Measurements from ENCODE around the gene LMAN1L. TPM values are rescaled to one million over a fixed set of nuclear protein-coding genes. Genes with fewer than 3 reads are reported as not detected.

Gene LMAN1L
- total RNA-seq, 1 donor from 2014 or later: not detected

DNA sequence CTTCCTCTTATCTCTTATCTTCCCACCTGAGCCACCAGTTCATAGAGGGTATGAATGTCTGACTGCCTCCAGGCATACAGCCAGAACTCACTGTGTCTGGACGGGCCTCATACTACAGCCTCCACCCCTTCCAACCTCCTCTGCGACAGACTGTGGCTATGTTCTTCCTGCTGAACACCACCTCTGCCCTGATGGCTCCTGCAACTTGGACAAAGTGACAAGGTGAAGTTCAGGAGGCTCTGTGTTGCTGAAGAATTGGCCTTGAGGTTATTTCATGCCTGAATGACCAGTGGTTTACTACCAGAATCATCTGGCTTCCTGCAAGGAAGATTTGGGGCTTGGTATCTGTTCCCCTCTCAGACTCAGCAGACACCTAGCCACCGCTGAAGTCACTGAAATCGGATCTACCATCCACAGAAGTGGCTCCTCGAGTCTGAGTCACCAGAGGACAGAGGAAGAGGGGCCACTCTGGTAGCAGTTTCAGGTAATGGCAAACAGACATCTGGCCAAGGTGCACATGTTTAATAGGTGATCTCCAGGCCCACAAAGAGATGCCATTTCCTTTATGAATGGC, 44.5 kb downstream of the LMAN1L start:
- no peak for DNase-seq (ENCODE audit: low read depth in 2 of 2)

DNA sequence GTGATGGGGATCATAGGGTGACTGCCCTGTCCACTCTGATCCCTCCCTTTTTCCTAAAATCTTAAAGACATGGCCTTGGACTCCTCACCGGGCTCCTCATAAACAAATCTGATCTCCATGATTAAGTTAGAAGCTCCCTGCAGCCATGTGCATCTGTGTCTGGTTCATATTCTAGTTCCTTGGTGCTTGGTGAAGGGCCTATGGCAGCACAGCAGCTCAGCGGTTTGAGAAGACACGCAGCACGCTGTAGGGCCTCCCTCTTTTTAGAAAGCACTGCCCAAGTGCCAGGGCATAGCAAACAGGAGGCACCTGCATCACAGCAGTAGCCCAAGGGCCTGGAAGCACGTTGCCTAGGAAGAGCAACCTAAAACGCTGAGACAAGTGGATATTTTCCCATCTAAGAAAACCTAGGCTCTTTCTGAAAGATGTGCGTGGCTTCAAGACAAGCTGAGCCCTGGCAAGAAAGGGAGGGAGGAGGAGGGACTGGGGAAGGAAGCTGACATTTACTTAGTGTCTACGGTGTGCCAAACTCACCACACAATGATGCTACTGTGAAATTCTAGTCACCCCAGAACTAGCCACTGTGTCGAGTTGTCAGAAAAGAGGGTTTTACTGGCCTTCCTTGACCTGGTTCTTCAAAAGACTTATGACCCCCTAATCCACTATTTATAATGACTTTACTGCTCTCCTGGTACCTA, 45.2 kb downstream of the LMAN1L start:
- DNase-seq (ENCODE audit: low read depth in 2 of 2): no peak

DNA sequence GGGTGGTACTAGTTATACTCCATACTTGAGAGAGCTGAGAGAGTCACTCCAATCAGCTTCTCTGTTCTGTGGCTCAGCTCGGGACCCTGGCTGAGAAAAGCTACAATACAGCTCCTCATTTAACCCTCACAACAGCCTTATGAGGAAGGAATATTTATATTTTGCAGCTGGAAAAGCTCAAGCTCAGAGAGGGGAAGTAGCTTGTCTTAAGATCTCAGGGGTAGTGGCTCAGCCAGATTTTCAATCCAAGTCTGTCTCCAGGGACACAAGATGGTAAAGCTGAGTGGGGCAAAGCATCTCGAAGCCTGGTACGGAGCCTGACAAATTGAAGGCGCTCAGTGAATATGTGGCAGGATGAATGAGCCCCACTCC, 45.7 kb downstream of the LMAN1L start:
- no peak for DNase-seq (ENCODE audit: low read depth in 2 of 2)

DNA sequence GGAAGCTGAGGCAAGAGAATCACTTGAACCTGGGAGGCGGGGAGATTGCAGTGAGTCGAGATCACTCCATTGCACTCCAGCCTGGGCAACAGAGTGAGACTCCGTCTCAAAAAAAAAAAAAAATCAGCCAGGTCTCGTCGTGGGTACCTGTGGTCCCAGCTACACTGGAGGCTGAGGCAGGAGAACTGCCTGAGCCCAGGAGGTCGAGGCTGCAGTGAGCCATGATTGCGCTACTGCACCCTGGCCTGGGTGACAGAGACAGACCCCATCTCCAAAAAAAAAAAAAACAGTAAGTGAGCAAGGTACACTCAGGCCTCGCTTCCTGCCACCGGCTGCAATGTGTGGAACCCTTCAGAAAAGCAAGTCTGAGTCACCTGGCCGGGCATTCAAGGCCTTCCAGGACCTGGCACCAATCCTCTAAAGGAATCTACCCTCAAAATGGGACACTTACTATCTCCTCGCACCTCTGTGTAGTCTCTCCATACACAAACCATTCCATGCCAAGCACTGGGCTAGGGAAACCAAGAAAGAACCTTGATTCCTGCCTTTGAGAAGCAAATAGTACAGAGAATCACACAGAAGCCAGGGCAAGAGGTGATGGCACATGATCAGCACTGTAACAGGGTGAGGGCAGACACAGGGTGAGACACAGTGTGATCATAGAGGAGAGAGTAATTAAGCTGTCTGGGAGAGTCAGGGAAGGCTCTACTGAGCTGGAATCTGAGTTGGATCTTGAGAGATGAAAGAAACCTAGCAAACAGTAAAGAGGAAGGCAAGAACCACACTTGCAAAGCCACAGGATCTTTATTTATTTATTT, 50.8 kb downstream of the LMAN1L start:
- DNase-seq (ENCODE audit: low read depth in 2 of 2): peak in 1 of 2 donors; percentile 30

- DNase-seq (ENCODE audit: low read depth in 2 of 2): no peak
Observed at GRCh38 chr15:74864296-74864695, 51.7 kb downstream of the LMAN1L start.

DNA sequence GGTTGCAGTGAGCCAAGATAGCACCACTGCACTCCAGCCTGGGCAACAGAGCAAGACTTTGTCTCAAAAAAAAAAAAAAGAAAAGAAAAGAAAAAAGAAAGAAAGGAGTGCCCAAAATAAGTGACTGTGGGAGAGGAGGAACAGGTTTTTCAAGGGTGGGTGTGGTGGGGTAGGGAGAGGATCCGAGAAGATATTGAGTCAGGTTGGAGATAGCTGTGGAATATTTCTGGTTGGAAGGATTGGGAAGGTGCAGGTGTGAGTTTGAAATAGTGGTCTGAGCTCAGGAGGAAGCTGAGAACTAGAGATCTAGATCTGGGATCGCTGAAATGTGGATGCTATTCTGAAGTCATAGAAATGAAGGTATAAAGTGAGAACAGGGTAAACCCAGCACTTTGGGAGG, 52.7 kb downstream of the LMAN1L start:
- no peak for DNase-seq (ENCODE audit: low read depth in 2 of 2)

GRCh38 chr15:74866090-74866489, 53.5 kb downstream of the LMAN1L start:
- DNase-seq (ENCODE audit: low read depth in 2 of 2): peak in 1 of 2 donors; percentile 41

DNA sequence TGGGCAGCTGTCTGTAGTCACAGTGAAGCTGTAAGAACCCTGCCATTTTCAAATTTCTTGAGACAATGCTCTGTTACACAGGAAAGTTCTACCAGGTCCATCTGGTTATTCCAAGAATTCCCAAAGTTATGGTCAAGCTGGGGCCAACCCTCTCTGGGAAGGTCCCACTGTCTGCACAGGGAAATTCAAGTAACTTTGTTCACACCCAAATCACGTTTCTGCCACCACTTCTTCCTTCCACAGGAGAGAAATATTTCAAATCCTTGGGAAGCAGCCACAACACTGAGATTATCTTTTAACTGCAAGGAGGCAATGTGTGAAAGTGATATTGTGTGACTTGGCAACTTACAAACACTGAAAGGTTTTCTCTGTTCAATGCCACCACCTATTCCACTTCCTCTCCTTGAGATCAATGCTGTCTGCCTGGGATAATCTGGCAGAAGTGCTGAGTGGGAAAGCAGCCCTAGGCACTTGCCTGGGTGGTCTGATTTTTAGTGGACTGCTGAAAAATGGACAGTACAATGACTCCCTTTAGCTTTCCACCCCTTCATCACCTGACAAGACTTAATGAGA, 54.9 kb downstream of the LMAN1L start:
- no peak for DNase-seq (ENCODE audit: low read depth in 2 of 2)

DNA sequence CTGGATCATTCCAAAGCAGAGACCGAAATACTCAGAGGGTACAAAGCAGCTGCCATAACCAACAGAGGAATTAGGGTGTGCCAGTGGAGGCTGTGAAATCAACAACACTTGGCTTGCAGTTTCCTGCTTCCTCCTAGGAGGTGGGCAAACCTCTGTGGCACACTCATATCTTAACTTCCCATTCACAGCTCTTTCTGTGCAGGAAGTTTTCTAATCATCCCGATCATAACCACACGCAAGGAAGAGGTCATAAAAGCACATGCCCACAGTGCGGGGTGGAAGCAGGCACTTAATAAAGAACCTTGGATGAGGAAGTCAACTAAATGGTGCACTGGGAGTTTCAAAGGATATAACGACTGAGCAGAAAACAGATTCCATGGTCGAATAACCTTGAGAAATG, 55.4 kb downstream of the LMAN1L start:
- peak in 1 of 2 donors; percentile 36 for DNase-seq (ENCODE audit: low read depth in 2 of 2)

- DNase-seq (ENCODE audit: low read depth in 2 of 2): no peak
Observed at GRCh38 chr15:74869372-74869725, 56.7 kb downstream of the LMAN1L start.

GRCh38 chr15:74869726-74870407, 57.2 kb downstream of the LMAN1L start:
- peak; percentile 56 to 76 for DNase-seq (ENCODE audit: low read depth in 2 of 2)

- DNase-seq (ENCODE audit: low read depth in 2 of 2): no peak
Observed at GRCh38 chr15:74870436-74871215, 58.0 kb downstream of the LMAN1L start.

- DNase-seq (ENCODE audit: low read depth in 2 of 2): no peak
Observed at GRCh38 chr15:74872702-74873035, 60.0 kb downstream of the LMAN1L start.

- DNase-seq (ENCODE audit: low read depth in 2 of 2): peak; percentile 91 to 97
Observed at GRCh38 chr15:74873036-74873755, 60.6 kb downstream of the LMAN1L start, which contains the start of gene SCAMP2. Gene SCAMP2, minus strand, starts transcription at chr15:74873365. Its CDS starts 110 bp downstream, at chr15:74873255.

DNA sequence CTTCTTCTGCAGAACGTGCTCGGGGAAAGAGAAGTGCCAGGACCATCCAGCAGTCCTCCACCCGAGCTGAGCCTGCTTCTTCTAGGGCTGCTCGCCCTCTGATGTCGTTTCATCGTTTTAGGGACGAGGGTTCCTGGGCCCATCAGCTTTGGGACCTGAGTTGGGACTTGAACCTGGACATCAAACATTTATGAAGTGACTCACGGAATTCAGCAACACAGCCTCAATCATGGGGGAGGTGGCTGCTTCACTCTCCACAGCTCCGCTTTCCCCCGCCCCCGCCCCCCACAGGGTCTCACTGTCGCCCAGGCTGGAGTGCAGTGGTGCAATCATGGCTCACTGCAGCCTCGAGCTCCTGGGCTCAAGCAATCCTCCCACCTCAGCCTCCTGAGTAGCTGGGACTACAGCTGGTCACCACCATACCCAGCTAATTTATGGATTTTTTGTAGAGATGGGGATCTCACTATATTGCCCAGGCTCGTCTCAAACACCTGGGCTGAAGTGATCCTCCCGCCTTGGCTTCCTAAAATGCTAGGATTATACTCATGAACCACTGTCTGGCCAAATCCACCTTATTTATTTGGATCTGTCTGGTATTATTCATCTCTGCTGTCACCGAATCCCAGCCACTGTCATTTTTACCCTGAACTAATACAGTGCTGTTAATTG, 61.3 kb downstream of the LMAN1L start:
- peak in 1 of 2 donors; percentile 23 for DNase-seq (ENCODE audit: low read depth in 2 of 2)
